ENCODE measurements around the gene CADPS.

Gene CADPS

DNA sequence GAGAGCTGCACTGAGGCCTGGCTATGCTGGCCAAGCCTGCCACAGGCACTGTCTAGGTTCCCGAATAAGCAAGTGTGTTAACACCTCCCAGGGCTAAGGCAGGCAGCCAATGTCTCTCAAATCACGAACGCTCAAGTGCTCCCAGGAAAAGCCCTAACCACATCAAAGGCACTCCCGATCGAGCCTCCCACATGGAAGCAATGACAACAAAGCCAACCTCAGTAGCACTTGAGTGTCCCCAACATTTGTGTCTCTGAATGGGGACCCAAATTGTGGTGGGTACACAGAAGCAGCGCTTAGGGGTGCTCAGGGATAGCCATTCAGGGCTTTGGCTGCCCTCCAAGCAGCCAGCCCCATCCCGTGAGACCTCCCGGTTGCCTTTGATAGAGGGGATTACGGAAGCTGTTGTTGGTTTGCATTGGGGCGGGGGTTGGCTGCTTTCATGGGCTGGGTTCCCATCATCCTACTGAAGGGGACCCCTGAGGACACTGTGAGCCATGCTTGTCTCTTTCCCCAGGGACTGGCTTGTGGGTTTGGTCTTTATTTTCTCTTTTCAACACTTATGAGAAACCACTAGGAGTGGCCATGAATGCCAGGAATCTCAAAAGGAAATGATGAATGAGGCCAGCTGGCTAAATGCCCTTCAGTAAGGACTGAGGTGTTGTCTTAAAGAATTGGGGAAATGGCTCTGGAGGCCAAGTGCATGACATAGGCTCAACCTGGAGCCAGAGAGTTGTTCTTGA is 267.8 kb downstream of the CADPS start:
- TF ChIP-seq, protein P1, sequence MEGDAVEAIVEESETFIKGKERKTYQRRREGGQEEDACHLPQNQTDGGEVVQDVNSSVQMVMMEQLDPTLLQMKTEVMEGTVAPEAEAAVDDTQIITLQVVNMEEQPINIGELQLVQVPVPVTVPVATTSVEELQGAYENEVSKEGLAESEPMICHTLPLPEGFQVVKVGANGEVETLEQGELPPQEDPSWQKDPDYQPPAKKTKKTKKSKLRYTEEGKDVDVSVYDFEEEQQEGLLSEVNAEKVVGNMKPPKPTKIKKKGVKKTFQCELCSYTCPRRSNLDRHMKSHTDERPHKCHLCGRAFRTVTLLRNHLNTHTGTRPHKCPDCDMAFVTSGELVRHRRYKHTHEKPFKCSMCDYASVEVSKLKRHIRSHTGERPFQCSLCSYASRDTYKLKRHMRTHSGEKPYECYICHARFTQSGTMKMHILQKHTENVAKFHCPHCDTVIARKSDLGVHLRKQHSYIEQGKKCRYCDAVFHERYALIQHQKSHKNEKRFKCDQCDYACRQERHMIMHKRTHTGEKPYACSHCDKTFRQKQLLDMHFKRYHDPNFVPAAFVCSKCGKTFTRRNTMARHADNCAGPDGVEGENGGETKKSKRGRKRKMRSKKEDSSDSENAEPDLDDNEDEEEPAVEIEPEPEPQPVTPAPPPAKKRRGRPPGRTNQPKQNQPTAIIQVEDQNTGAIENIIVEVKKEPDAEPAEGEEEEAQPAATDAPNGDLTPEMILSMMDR (IDR thresholded peaks at IDR 0.05; ENCODE audit: low read depth, low read length), result no peak
- no peak overlapping the region for H3K4me3 ChIP-seq (replicated peaks in 1 of 2; ENCODE audit: low read depth in 2 of 2, low read length in 2 of 2)
- peak; percentile 93 to 98 for DNase-seq (ENCODE audit: low read depth in 2 of 2)

- TF ChIP-seq, protein P1 (IDR thresholded peaks at IDR 0.05; ENCODE audit: low read depth, low read length), result no peak
- no peak for DNase-seq (ENCODE audit: low read depth in 2 of 2)
- H3K4me3 ChIP-seq (replicated peaks in 1 of 2; ENCODE audit: low read depth in 2 of 2, low read length in 2 of 2), result no peak overlapping the region
Measured at GRCh38 chr3:62605413-62606068, 269.7 kb downstream of the CADPS start.

- peak in 1 of 2 donors; percentile 41 for DNase-seq (ENCODE audit: low read depth in 2 of 2)
- H3K4me3 ChIP-seq (replicated peaks in 1 of 2; ENCODE audit: low read depth in 2 of 2, low read length in 2 of 2), result no peak overlapping the region
- TF ChIP-seq, protein P1 (IDR thresholded peaks at IDR 0.05; ENCODE audit: low read depth, low read length), result no peak
Measured at GRCh38 chr3:62604751-62605351, 270.4 kb downstream of the CADPS start.

- peak; percentile 84 to 98 for DNase-seq (ENCODE audit: low read depth in 2 of 2)
- no peak overlapping the region for H3K4me3 ChIP-seq (replicated peaks in 1 of 2; ENCODE audit: low read depth in 2 of 2, low read length in 2 of 2)
- TF ChIP-seq, protein P1 (IDR thresholded peaks at IDR 0.05; ENCODE audit: low read depth, low read length), result no peak
Measured at GRCh38 chr3:62604298-62604697, 270.9 kb downstream of the CADPS start.

DNA sequence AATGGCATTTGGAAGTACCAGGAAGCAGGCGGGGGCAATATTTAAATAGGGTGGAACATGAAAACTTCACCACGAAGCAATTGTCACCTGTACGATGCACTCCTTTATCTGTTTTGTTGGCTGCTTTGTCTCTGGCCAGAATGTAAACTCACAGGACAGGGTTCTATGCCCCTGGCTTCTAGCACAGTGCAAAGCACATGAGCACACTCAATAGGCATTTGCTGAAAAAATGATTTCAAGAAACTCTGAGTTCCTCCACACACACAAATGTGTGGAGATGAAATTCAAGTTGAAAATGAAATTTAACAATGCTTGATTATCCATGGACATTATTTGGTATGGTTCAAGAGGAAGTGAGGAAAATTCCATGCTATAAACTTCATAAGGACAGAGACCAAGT is 272.2 kb downstream of the CADPS start:
- TF ChIP-seq, protein P1 (IDR thresholded peaks at IDR 0.05; ENCODE audit: low read depth, low read length), result no peak
- DNase-seq (ENCODE audit: low read depth in 2 of 2), result peak in 1 of 2 donors; percentile 44
- no peak overlapping the region for H3K4me3 ChIP-seq (replicated peaks in 1 of 2; ENCODE audit: low read depth in 2 of 2, low read length in 2 of 2)

DNA sequence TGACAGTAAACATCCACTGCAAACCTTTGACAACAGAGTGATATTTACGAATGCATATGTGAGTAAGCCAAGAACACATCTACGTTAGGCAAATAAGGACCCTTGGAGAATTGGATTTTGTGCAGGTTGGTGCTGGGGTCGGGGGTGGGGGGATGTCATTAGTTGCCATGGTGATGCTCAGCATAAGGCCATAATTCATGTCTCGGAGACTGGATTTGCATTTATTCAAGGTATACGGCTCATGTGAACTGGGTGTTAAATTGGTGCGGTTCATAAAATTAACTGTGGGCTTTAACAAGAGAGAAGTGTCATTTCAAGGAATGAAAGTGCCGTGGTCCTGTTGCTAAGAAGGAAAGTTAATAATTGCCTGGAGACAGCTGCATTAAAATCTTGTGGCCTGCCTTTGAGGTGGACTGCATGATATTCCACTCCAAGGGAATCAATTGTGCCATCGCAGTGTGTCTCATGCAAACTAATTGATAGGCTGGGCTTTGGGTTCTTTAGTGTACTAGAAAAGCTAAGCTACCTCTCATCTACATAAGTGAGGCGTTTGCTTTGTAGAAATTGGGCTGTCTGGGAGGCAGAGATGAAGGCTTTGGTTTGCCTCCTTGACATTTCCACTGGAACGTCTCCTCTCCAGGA is 273.0 kb downstream of the CADPS start:
- TF ChIP-seq, protein P1 (IDR thresholded peaks at IDR 0.05; ENCODE audit: low read depth, low read length), result no peak
- no peak overlapping the region for H3K4me3 ChIP-seq (replicated peaks in 1 of 2; ENCODE audit: low read depth in 2 of 2, low read length in 2 of 2)
- no peak for DNase-seq (ENCODE audit: low read depth in 2 of 2)

Data from cardiac fibroblast (primary cell).